Measurements from ENCODE around the gene WDR86.

- TF ChIP-seq FOXK2 (IDR thresholded peaks at IDR 0.05): no peak
- no peak for TF ChIP-seq SUZ12 (IDR thresholded peaks at IDR 0.05)
- TF ChIP-seq TARDBP (IDR thresholded peaks at IDR 0.05): no peak
- TF ChIP-seq CTBP1 (IDR thresholded peaks at IDR 0.05; ENCODE audit: borderline replicate concordance): no peak
- no peak for TF ChIP-seq SP1 (IDR thresholded peaks at IDR 0.05)
- no peak for TF ChIP-seq FOXM1 (IDR thresholded peaks at IDR 0.05; ENCODE audit: borderline replicate concordance)
- TF ChIP-seq NFRKB (IDR thresholded peaks at IDR 0.05): no peak
- no peak for TF ChIP-seq BHLHE40 (IDR thresholded peaks at IDR 0.05; ENCODE audit: borderline replicate concordance)
Measured at GRCh38 chr7:151378011-151378410, 31.8 kb downstream of the WDR86 start.

Measured in HEK293T (cell line).